ENCODE results near the gene RRBP1.

DNA sequence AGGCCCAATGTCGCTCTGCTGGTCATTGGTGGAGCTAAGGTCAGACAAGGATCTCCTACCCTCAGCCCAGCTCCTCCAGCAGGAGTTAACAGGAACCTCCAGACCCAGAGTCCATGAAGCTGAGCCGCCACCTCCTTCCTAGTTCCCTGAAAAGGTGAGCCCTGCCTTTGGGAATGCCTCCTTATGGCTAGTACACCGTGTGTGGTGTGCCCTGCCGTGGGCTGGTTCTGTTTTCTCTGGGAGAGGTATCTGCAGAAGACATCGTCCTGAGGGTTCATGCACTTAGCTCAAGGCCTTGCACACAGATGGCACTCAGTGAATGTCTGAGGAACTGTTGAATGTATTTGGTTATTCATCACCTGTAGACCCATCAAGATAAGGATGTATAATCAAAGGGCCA lies 33.0 kb upstream of the RRBP1 start:
- TF ChIP-seq, protein P1, sequence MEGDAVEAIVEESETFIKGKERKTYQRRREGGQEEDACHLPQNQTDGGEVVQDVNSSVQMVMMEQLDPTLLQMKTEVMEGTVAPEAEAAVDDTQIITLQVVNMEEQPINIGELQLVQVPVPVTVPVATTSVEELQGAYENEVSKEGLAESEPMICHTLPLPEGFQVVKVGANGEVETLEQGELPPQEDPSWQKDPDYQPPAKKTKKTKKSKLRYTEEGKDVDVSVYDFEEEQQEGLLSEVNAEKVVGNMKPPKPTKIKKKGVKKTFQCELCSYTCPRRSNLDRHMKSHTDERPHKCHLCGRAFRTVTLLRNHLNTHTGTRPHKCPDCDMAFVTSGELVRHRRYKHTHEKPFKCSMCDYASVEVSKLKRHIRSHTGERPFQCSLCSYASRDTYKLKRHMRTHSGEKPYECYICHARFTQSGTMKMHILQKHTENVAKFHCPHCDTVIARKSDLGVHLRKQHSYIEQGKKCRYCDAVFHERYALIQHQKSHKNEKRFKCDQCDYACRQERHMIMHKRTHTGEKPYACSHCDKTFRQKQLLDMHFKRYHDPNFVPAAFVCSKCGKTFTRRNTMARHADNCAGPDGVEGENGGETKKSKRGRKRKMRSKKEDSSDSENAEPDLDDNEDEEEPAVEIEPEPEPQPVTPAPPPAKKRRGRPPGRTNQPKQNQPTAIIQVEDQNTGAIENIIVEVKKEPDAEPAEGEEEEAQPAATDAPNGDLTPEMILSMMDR (IDR thresholded peaks at IDR 0.05; ENCODE audit: low read length) = no peak
- TF ChIP-seq EZH2 (optimal IDR thresholded peaks at IDR 0.05; ENCODE audit: low read depth, low read length) (no peak), EZH2phosphoT487 (IDR thresholded peaks at IDR 0.05; ENCODE audit: low read length) (no peak)
